ENCODE measurements around the gene AQP5.
"Not testable (repeated sequence)": the region's sequence is repeated elsewhere in the genome, so short reads cannot be mapped to it uniquely, and the experiment has no call there.

Gene AQP5

DNA sequence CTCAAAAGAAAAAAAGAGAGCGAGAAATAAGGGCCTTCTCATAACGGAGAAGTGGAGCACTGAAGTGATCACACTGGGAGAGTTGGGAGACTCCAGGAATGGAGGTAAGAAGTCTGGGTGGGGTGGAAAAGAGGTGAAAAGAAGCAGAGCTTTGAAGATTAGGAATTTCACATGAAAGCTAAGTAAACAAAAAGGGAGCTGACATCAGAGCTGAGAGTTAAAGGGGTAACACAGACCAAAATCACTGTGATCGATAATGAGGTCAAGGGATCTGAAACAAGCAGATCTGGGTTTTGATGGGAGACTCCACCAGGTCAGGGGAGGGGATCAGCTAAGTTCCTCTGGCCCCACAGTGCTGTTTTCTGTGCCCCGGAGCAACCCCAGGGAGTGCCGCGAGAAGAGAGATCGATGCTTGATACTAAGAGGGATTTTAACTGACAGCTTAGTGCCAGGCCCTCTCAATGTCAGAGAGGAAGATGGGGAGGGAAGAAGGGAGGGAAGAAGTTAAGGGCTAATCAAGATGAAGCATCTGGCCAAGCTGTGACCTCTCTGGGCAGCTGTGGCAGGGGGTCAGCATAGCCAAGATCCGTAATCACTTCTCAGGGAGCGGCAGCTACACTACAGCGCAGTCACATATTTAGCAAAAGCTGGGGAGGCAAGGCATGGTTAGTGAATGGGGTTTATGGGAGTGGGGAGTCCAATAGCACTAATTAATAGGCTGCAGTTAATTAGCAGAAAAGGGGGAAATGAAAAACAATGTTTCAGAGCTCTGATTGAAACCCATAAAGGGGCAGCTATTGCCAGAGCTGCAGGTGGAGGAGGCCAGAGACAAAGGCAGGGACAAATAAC lies 19.1 kb downstream of the AQP5 start:
- DNase-seq (ENCODE audit: low read depth): no peak

- no peak for DNase-seq (ENCODE audit: low read depth)
Measured at GRCh38 chr12:49982246-49983087, 20.8 kb downstream of the AQP5 start.

- DNase-seq (ENCODE audit: low read depth): no peak
Measured at GRCh38 chr12:49983892-49984291, 22.2 kb downstream of the AQP5 start.

GRCh38 chr12:49984476-49985359 lies 23.0 kb downstream of the AQP5 start:
- no peak for DNase-seq (ENCODE audit: low read depth)

DNA sequence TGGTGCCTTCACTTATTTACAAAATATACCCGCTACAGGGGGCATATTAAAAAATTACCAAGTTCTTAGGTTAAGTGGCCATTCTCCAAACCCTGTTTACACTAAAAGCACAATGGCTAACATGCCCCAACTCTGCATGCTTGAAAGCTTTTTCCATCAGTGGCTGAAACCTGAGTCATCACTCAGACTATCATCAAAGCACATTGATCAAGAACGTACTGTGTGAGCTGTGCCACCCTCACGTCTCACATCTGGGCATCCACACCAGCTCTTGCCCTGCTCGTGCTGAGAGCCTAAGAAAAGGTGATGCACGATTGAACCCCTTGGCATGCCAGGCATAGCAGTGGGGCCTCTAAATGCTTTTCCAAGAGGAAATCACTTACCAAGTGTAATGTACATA lies 24.3 kb downstream of the AQP5 start:
- DNase-seq (ENCODE audit: low read depth): no peak

DNA sequence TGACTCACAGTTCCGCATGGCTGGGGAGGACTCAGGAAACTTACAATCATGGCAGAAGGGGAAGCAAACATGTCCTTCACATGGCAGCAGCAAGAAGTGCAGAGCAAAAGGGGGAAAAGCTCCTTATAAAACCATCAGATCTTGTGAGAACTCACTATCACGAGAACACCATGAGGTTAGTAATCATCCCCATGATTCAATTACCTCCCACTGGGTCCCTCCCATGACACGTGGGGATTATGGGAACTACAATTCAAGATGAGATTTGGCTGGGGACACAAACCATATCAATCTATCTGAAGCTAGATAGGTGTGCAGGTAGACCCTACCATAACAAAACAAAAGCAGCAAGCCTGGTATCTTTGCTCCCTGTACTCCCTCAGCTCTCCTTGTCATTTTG lies 24.8 kb downstream of the AQP5 start:
- not testable (repeated sequence) for DNase-seq (ENCODE audit: low read depth)

DNA sequence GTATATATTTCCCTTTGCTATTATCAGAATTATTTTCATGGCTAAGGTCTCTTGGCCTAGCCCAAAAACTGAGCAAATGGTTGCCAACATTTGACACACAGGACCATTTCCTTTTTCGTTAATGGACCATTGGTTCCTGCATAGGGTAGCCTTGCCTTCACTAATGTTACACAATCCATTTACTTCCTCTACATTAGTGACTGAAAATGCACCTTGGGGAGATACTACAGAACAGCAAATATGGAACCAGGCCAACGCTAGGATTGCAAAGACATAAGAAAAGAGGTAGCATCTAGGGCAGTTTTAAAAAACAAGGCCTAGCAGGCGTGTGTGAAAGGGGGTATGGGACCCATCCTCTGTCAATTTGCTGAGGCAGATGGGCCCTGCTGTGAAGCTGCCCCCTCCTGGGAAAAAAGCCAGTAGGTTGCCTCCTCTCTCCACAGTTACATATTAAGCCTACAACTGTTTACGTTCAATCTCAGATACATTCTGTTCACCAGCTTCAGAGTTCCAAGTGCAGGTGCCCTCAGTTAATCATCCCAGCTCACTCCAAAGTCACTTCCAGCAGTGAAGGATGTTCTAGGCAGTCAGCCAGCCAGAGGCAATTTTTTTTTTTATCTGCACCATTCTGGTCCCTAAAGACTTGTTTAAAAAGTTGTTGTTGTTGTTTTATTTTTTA lies 26.1 kb downstream of the AQP5 start:
- no peak for DNase-seq (ENCODE audit: low read depth)

GRCh38 chr12:49989400-49989799 lies 27.7 kb downstream of the AQP5 start:
- not testable (repeated sequence) for DNase-seq (ENCODE audit: low read depth)

GRCh38 chr12:49990273-49990672 lies 28.6 kb downstream of the AQP5 start:
- DNase-seq (ENCODE audit: low read depth): no peak

- no peak for DNase-seq (ENCODE audit: low read depth)
Measured at GRCh38 chr12:49998453-49998852, 36.8 kb downstream of the AQP5 start.

DNA sequence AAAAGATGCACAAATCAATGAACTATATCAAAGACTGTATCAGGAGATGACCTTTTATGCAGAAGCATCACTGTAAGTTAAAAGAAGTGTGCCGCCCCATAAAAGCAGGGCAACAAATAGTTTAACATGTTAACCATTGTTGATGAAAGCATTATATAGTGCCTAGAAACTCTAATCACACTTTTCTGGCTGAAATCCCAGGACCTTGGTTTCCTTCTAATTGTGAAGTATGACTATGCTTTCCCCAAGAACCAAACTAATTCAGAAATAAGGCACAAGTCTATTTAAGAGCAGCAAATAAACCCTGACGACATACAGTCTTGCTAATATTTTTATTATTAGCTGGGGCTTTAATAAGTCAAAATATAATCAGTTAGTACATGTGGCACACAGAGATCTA lies 41.9 kb downstream of the AQP5 start:
- no peak for DNase-seq (ENCODE audit: low read depth)

DNA sequence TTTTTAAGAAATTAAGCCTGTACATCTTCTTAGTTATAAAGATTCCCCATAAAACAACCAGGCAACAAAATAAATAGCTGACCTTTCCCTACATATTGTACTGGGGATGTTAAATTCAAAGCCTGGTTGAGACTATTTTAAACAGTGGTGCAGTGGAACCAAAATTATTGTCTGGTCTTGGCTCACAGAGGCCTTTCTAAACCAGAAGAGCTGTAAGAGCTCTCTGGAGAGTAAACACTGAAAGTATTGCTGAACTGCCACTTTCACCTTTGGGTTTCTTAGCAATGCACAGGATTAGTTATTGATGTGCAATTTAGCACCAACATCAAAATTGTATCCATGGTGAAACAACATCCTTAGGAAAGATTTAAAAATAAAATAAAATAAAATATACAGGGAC lies 43.0 kb downstream of the AQP5 start:
- no peak for DNase-seq (ENCODE audit: low read depth)

DNA sequence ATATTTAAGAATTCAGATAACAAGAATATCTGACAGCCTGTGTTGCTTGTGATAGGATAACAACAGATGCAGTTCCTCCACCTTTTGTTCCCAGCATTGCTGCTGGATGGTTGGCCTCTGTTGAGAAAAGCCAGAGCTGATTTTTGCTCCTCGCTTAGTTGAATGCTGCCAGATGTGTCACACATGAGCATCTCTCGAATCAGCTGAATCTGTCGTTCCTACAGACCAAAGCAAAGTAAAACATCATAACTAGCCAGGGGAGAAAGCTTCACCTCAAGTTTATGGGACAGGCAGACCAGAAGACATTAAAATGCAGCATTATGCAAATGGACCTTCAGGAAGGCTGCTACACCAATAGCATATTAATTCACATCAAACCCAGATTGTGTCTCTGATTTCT lies 43.5 kb downstream of the AQP5 start:
- no peak for DNase-seq (ENCODE audit: low read depth)

GRCh38 chr12:50006280-50006679 lies 44.6 kb downstream of the AQP5 start:
- DNase-seq (ENCODE audit: low read depth): no peak

GRCh38 chr12:50006754-50007442 lies 45.2 kb downstream of the AQP5 start:
- no peak for DNase-seq (ENCODE audit: low read depth)

- DNase-seq (ENCODE audit: low read depth): no peak
Measured at GRCh38 chr12:50013361-50014147, 51.9 kb downstream of the AQP5 start.

DNA sequence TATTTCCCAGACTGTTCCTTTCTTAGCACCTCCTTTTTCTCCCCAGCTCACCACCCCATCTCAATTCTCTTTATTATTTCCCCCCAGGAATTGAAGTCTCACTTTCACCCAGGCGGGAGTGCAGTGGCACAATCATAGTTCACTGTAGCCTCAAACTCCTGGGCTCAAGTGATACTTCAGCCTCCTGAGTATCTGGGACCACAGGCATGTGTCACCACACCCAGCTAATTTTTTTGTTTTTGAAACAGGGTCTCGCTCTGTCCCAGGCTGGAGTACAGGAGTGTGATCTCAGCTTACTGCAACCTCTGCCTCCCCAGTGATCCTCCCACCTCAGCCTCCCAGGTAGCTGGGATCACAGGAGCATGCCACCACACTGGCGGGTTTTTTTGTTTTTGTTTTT lies 52.7 kb downstream of the AQP5 start:
- no peak for DNase-seq (ENCODE audit: low read depth)
